Effector memory CD8-positive, alpha-beta T cell (primary cell): Measurements from ENCODE around the gene PITX3.
A peak's percentile ranks its signal among the peaks of the same experiment; 100 is the strongest.

Source experiments
- ATAC-seq: fragments of 150-1000 bp; cut with Tn5 transposase; replicated peaks from 2 replicates; pipeline ENCODE4 v1.10.0; 2021; ENCODE audit warnings: mild to moderate bottlenecking, moderate library complexity
- DNase-seq, 3 experiments: peaks; one replicate each; pipeline ENCODE4 v3.0.0; 2021
- H3K27ac Mint-ChIP-seq, 2 donors: one replicate each; pipeline ENCODE4 v1.8.0; 2022; ENCODE audit warnings: mild to moderate bottlenecking in 2 of 2, mixed read lengths in 2 of 2, moderate library complexity in 2 of 2
- H3K27me3 Mint-ChIP-seq, 2 donors: one replicate each; pipeline ENCODE4 v1.8.0; 2022; ENCODE audit warnings: mixed read lengths in 2 of 2
- H3K36me3 Mint-ChIP-seq: one replicate; pipeline ENCODE4 v1.8.0; 2022; ENCODE audit warnings: mild to moderate bottlenecking, moderate library complexity, mixed read lengths; ENCODE audit not compliant: insufficient read depth
- H3K4me1 Mint-ChIP-seq, 2 donors: one replicate each; pipeline ENCODE4 v1.8.0; 2022; ENCODE audit warnings: low read depth in 2 of 2, mixed read lengths in 2 of 2
- H3K4me3 Mint-ChIP-seq, 2 donors: one replicate each; pipeline ENCODE4 v1.8.0; 2022; ENCODE audit warnings: mild to moderate bottlenecking in 2 of 2, mixed read lengths in 2 of 2, moderate library complexity in 2 of 2
- H3K9me3 Mint-ChIP-seq, 2 donors: one replicate each; pipeline ENCODE4 v1.8.0; 2022; ENCODE audit warnings: mixed read lengths in 2 of 2
- total RNA-seq, 9 experiments: gene quantifications; one replicate each; lab custom pipeline; 2026; lab: John Stamatoyannopoulos, UW

PITX3 gene
- 0 to 0.06 (median 0) reads per million in 9 experiments for total RNA-seq

DNA sequence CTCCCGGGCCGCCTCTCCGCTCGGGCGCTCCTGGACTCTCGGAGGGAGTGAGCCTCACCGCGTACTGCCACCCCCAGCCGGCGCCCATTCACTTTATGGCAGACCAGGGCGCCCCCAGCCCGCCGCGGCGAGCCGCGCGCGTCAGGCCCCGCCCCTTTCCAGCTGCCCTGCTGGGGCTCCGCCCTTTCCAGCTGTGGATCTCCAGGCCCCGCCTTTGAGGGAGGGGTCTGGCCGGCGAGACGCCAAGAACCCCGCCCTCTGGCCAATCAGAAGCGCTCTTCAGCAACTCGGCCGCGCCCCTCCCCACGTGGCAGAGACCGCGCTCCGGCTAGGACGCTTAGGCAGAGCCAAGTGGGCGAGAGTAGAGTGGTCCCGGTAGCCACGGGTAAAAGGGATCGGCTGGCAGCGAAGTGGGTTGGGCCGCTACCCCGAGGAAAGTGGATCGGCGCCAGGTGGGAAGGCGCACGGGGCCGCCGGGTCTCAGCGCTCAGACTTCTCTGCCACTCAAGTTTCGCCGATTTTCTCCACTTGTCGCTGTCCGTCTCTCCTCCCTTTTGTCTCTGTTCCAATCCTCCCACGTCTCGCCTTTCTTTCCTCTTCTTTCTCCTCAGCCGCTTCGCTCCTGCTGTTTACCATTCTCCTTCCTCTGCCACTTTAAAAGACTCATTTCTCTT lies at the start of gene PITX3:
PITX3 (minus strand) TSS at position 69 of the 674 bp plus-strand sequence. CDS start 9,432 bp downstream, outside the sequence.
- DNase-seq (peak; percentile 85 to 90 (median 87)), ATAC-seq (peak; percentile 61)
- no peaks in the 10 kb centered on the region for H3K9me3 Mint-ChIP-seq
- H3K4me1 Mint-ChIP-seq, result peaks cover 22 to 28% of the 10 kb centered on the region in 2 donors
- peaks cover 12% of the 10 kb centered on the region for H3K36me3 Mint-ChIP-seq
- H3K4me3 Mint-ChIP-seq, result peak within 1 kb of the TSS; percentile 75 to 81
- peaks cover 7 to 23% of the 10 kb centered on the region in 2 donors for H3K27me3 Mint-ChIP-seq
- H3K27ac Mint-ChIP-seq, result no peak within 1 kb of the TSS

GRCh38 chr10:102289840-102290239 lies 48.5 kb upstream of the PITX3 start:
- Mint-ChIP-seq H3K36me3 (peaks cover 20% of the 10 kb centered on the region), H3K27ac (no peak overlapping the region), H3K9me3 (no peaks in the 10 kb centered on the region), H3K27me3 (no peaks in the 10 kb centered on the region), H3K4me3 (no peak overlapping the region), H3K4me1 (peaks cover 12 to 33% of the 10 kb centered on the region in 2 donors)
- ATAC-seq (no peak), DNase-seq (no peak)

DNA sequence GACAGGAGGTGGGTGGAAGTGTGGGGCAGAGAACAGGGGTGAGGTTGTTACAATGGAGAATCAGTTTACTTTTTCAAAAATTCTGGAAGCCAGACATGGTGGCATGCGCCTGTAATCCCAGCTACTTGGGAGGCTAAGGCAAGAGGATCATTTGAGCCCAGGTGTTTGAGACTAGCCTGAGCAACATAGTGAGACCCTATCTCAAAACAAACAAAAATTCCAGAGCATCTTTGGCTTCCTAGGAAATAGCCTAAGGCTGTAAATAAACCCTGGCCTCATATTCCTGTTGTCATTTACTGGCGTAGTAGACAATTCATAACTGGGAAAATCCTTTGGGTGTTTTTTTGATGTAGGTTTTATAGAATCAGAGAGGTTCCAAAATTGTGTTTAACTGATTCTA lies 48.0 kb upstream of the PITX3 start:
- DNase-seq, result no peak
- no peak overlapping the region for H3K4me3 Mint-ChIP-seq
- peaks cover 15% of the 10 kb centered on the region for H3K36me3 Mint-ChIP-seq
- no peaks in the 10 kb centered on the region for H3K9me3 Mint-ChIP-seq
- H3K27ac Mint-ChIP-seq, result peak overlapping the region in 1 of 2 donors; percentile 25
- H3K27me3 Mint-ChIP-seq, result no peaks in the 10 kb centered on the region
- ATAC-seq, result no peak
- peaks cover 12 to 35% of the 10 kb centered on the region in 2 donors for H3K4me1 Mint-ChIP-seq

GRCh38 chr10:102287991-102288390 lies 46.7 kb upstream of the PITX3 start:
- Mint-ChIP-seq H3K4me1 (peaks cover 19 to 42% of the 10 kb centered on the region in 2 donors), H3K36me3 (peaks cover 15% of the 10 kb centered on the region), H3K27ac (peak overlapping the region in 1 of 2 donors; percentile 0), H3K4me3 (no peak overlapping the region), H3K27me3 (no peaks in the 10 kb centered on the region), H3K9me3 (no peaks in the 10 kb centered on the region)
- ATAC-seq (no peak), DNase-seq (no peak)

GRCh38 chr10:102287538-102287937 lies 46.2 kb upstream of the PITX3 start:
- DNase-seq (no peak), ATAC-seq (no peak)
- no peaks in the 10 kb centered on the region for H3K9me3 Mint-ChIP-seq
- peaks cover 22 to 45% of the 10 kb centered on the region in 2 donors for H3K4me1 Mint-ChIP-seq
- H3K27me3 Mint-ChIP-seq, result no peaks in the 10 kb centered on the region
- peak overlapping the region in 1 of 2 donors; percentile 0 for H3K27ac Mint-ChIP-seq
- no peak overlapping the region for H3K4me3 Mint-ChIP-seq
- peaks cover 16% of the 10 kb centered on the region for H3K36me3 Mint-ChIP-seq

GRCh38 chr10:102286216-102286615 lies 44.9 kb upstream of the PITX3 start:
- peaks cover 13% of the 10 kb centered on the region for H3K36me3 Mint-ChIP-seq
- H3K4me3 Mint-ChIP-seq, result no peak overlapping the region
- H3K27ac Mint-ChIP-seq, result peak overlapping the region in 1 of 2 donors; percentile 7
- no peak for ATAC-seq
- H3K27me3 Mint-ChIP-seq, result no peaks in the 10 kb centered on the region
- peaks cover 18 to 40% of the 10 kb centered on the region in 2 donors for H3K4me1 Mint-ChIP-seq
- no peak for DNase-seq
- no peaks in the 10 kb centered on the region for H3K9me3 Mint-ChIP-seq

- no peaks in the 10 kb centered on the region for H3K27me3 Mint-ChIP-seq
- H3K27ac Mint-ChIP-seq, result peak overlapping the region; percentile 4 to 15
- ATAC-seq, result no peak
Observed at GRCh38 chr10:102285133-102285532, 43.8 kb upstream of the PITX3 start.

GRCh38 chr10:102284531-102284930 lies 43.2 kb upstream of the PITX3 start:
- H3K36me3 Mint-ChIP-seq, result peaks cover 24% of the 10 kb centered on the region
- H3K9me3 Mint-ChIP-seq, result no peaks in the 10 kb centered on the region
- peak overlapping the region; percentile 4 to 15 for H3K27ac Mint-ChIP-seq
- peaks cover 27 to 49% of the 10 kb centered on the region in 2 donors for H3K4me1 Mint-ChIP-seq
- H3K27me3 Mint-ChIP-seq, result no peaks in the 10 kb centered on the region
- DNase-seq, result no peak
- no peak for ATAC-seq
- H3K4me3 Mint-ChIP-seq, result no peak overlapping the region

More at GRCh38 chr10:102285133-102285532, 43.8 kb upstream of the PITX3 start:
- Mint-ChIP-seq H3K36me3 (peaks cover 19% of the 10 kb centered on the region), H3K4me3 (no peak overlapping the region), H3K4me1 (peaks cover 24 to 46% of the 10 kb centered on the region in 2 donors), H3K9me3 (no peaks in the 10 kb centered on the region)
- DNase-seq, result no peak

DNA sequence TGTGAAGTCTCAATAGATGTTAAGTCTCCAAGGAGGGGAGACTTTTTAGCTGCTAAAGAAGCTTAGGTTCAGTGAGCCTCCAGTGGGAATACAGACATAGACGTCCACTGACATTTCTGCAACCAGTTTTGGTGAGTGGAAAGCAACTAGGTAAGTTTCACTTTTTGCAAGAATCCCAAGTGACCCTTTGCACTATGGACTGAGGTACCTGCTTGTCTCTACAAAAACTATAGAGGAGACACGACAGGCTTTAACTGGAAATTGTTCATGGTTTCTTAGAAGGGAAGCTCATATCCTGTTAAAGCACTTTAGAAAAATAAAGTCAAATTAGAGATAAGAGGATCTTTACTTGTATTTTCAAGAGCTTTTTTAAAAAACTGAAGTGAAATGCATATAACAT lies 42.6 kb upstream of the PITX3 start:
- H3K27ac Mint-ChIP-seq, result peak overlapping the region in 1 of 2 donors; percentile 67
- H3K4me3 Mint-ChIP-seq, result no peak overlapping the region
- peaks cover 27 to 45% of the 10 kb centered on the region in 2 donors for H3K4me1 Mint-ChIP-seq
- H3K27me3 Mint-ChIP-seq, result no peaks in the 10 kb centered on the region
- no peak for DNase-seq
- no peaks in the 10 kb centered on the region for H3K9me3 Mint-ChIP-seq
- ATAC-seq, result no peak
- H3K36me3 Mint-ChIP-seq, result peaks cover 24% of the 10 kb centered on the region

- Mint-ChIP-seq H3K27me3 (no peaks in the 10 kb centered on the region), H3K4me1 (peaks cover 27 to 48% of the 10 kb centered on the region in 2 donors), H3K27ac (peak overlapping the region in 1 of 2 donors; percentile 67), H3K9me3 (no peaks in the 10 kb centered on the region), H3K36me3 (peaks cover 24% of the 10 kb centered on the region), H3K4me3 (no peak overlapping the region)
- no peak for DNase-seq
- ATAC-seq, result no peak
Observed at GRCh38 chr10:102283488-102283887, 42.2 kb upstream of the PITX3 start.

DNA sequence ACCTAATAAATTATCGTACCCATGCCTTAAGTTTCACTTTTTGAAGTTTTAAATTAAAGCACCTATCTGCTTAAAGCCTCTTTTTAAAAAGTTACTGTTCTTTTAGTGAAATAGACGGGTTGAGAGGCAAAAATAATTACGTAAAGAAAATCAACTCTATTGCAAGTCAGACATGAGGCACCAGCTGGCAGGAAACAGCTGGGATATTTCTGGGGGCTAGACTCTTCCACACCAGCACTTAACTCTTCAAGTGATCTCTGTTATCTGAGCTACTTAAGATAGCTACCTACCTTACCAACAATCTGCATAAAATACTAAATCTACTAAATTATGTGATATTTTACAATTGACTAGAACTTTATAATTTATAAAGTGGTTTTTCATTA lies 39.8 kb upstream of the PITX3 start:
- no peak overlapping the region for H3K4me3 Mint-ChIP-seq

DNA sequence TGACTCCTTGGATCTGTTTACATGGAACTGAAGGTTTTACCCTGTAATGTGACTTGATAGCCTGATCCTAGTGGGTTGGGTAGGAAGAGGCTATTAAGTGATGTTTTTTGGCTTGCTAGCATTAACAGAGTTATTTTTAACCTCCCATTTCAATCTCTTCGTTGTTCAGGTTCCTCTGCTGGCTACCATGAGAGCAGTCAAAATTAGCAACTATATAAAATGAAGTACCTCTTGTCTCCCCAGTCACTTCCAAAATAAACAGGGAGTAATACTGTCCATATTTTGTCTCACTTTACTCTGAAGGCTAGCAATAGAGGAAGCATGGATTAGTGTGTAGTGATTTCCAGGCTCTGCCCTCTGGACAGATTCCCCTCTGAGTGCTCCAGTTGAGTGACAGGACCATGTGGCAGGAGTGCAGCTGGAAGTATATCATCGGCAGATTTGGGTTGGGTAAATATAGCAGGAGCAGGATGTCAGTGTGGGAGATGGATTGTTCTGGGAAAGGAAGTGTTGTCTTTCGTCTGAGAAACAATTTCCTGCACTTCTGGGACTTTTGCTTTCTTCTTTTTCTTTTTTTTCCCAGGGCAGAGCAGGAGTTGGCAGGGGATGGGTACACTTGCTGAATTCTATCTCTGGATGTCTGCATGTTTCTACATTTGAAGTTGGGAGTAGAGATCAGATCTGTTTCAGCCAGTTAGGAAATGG lies 39.2 kb upstream of the PITX3 start:
- no peaks in the 10 kb centered on the region for H3K9me3 Mint-ChIP-seq
- peaks cover 35% of the 10 kb centered on the region for H3K36me3 Mint-ChIP-seq
- DNase-seq (no peak), ATAC-seq (no peak)
- H3K4me1 Mint-ChIP-seq, result peaks cover 22 to 43% of the 10 kb centered on the region in 2 donors
- H3K27ac Mint-ChIP-seq, result peak overlapping the region; percentile 28 to 70
- no peak overlapping the region for H3K4me3 Mint-ChIP-seq
- H3K27me3 Mint-ChIP-seq, result no peaks in the 10 kb centered on the region

More for the DNA sequence above, 39.8 kb upstream of the PITX3 start:
- Mint-ChIP-seq H3K27me3 (no peaks in the 10 kb centered on the region), H3K36me3 (peaks cover 35% of the 10 kb centered on the region), H3K9me3 (no peaks in the 10 kb centered on the region), H3K4me1 (peaks cover 25 to 48% of the 10 kb centered on the region in 2 donors), H3K27ac (peak overlapping the region in 1 of 2 donors; percentile 28)
- ATAC-seq, result no peak
- DNase-seq, result no peak

DNA sequence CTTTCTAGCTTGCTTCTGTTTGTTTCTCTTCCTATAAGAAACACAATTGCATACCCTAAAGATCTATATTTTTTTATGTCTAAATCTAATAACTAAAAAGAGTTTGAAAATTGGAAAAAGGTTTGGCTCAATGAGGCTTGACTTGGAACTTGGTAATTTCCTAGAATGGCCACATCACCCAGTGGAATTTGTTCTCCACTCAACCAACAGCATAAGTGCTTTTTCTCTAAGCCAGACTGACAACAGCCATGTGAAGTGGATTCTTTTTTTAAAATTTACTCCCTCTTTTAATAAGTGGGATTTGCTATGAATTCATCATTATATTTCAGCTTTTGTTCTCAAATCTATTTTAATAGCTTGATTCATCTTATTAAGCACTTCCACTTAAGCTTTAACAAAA lies 37.8 kb upstream of the PITX3 start:
- ATAC-seq, result no peak
- DNase-seq, result no peak
- Mint-ChIP-seq H3K4me1 (peaks cover 24 to 35% of the 10 kb centered on the region in 2 donors), H3K9me3 (no peaks in the 10 kb centered on the region), H3K36me3 (peaks cover 34% of the 10 kb centered on the region), H3K4me3 (no peak overlapping the region), H3K27me3 (no peaks in the 10 kb centered on the region), H3K27ac (no peak overlapping the region)

GRCh38 chr10:102275343-102275742 lies 34.0 kb upstream of the PITX3 start:
- no peak overlapping the region for H3K4me3 Mint-ChIP-seq
- no peaks in the 10 kb centered on the region for H3K27me3 Mint-ChIP-seq
- ATAC-seq, result no peak
- peaks cover 12 to 28% of the 10 kb centered on the region in 2 donors for H3K4me1 Mint-ChIP-seq
- DNase-seq, result no peak
- H3K27ac Mint-ChIP-seq, result no peak overlapping the region
- no peaks in the 10 kb centered on the region for H3K9me3 Mint-ChIP-seq
- H3K36me3 Mint-ChIP-seq, result peaks cover 28% of the 10 kb centered on the region
